ENCODE measurements around the gene ATP2B2.

ATP2B2 gene

GRCh38 chr3:10497439-10497838, 7.9 kb downstream of the ATP2B2 start:
- no peaks in the 10 kb centered on the region for H3K9me3 Mint-ChIP-seq
- peaks cover 33% of the 10 kb centered on the region for H3K27me3 Mint-ChIP-seq
- no peak overlapping the region for H3K4me3 Mint-ChIP-seq
- no peaks in the 10 kb centered on the region for H3K36me3 Mint-ChIP-seq
- no peak for ATAC-seq
- no peaks in the 10 kb centered on the region for H3K4me1 Mint-ChIP-seq
- no peak overlapping the region for H3K27ac Mint-ChIP-seq

DNA sequence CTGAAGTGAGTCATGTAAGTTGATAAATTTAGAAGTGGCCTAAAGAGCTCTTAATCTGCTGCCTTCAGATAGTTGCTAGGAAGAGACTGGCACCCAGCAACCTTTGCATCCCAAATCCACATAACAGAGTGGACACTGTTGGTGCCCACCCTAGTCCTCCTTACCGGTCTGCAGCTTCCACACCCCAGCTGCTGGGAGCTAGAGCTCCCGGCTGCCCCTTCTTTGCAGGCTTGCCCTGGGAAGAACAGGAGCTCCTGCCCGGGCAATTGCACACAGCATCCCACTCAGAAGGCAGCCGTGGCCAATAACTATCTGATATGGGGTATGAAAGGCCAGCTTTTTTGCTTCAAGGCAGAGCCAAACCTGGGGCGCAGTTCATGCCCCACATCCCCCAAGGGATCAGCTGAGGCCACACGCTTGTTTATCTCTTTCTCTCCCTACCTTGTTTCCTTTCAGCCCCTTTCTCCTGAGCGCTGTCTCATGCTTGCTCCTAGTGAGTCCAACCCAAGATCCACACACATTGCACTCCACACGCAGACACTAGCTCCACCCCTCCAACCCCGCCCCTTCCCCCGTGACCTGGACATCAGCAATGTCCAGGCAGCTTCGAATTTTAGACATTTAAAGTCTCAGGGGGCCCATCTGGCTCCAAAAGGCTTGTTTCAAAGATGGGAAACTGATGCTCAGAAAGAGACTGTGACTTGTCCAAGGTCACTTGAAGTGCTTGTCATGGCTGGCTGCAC, 9.1 kb downstream of the ATP2B2 start:
- peaks cover 22% of the 10 kb centered on the region for H3K27me3 Mint-ChIP-seq
- peak; percentile 5 for ATAC-seq
- no peak overlapping the region for H3K4me3 Mint-ChIP-seq
- H3K9me3 Mint-ChIP-seq = no peaks in the 10 kb centered on the region
- H3K4me1 Mint-ChIP-seq = no peaks in the 10 kb centered on the region
- H3K27ac Mint-ChIP-seq = no peak overlapping the region
- no peaks in the 10 kb centered on the region for H3K36me3 Mint-ChIP-seq

- no peak for ATAC-seq
- Mint-ChIP-seq H3K27ac (no peak overlapping the region), H3K4me3 (no peak overlapping the region), H3K4me1 (no peaks in the 10 kb centered on the region), H3K9me3 (no peaks in the 10 kb centered on the region), H3K36me3 (no peaks in the 10 kb centered on the region), H3K27me3 (peaks cover 18% of the 10 kb centered on the region)
These were observed 9.8 kb downstream of the ATP2B2 start for GRCh38 chr3:10495614-10496013.

DNA sequence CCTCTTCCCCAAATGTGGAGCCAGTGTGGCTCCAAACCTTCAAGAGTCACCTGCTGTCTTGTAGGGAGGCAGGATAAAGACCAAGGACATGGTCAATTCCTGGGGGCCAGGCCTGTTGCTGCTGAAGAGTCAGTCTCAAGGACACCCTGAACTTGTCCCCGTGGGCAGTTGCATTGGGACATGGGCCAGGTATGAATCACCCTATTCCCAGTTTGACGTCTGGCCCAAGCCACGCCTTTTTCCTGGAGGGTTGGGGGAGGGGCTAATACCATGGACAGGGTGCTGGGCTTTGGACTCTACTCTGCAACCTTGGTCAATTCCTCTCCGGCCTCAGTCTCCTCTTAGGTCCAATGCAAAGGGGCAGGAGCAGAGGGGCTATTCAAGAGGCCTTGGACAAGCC, 10.4 kb downstream of the ATP2B2 start:
- no peak overlapping the region for H3K27ac Mint-ChIP-seq
- no peaks in the 10 kb centered on the region for H3K36me3 Mint-ChIP-seq
- no peaks in the 10 kb centered on the region for H3K9me3 Mint-ChIP-seq
- no peaks in the 10 kb centered on the region for H3K4me1 Mint-ChIP-seq
- ATAC-seq = no peak
- no peak overlapping the region for H3K4me3 Mint-ChIP-seq
- peaks cover 14% of the 10 kb centered on the region for H3K27me3 Mint-ChIP-seq

GRCh38 chr3:10494180-10494579, 11.2 kb downstream of the ATP2B2 start:
- H3K4me3 Mint-ChIP-seq = no peak overlapping the region
- no peak for ATAC-seq
- H3K9me3 Mint-ChIP-seq = no peaks in the 10 kb centered on the region
- H3K36me3 Mint-ChIP-seq = no peaks in the 10 kb centered on the region
- H3K4me1 Mint-ChIP-seq = no peaks in the 10 kb centered on the region
- H3K27me3 Mint-ChIP-seq = peaks cover 6% of the 10 kb centered on the region
- no peak overlapping the region for H3K27ac Mint-ChIP-seq

- Mint-ChIP-seq H3K36me3 (no peaks in the 10 kb centered on the region), H3K4me1 (no peaks in the 10 kb centered on the region), H3K4me3 (no peak overlapping the region), H3K27ac (no peak overlapping the region), H3K9me3 (peaks cover 4% of the 10 kb centered on the region), H3K27me3 (no peaks in the 10 kb centered on the region)
- no peak for ATAC-seq
These were observed 12.2 kb downstream of the ATP2B2 start for GRCh38 chr3:10493202-10493589.

DNA sequence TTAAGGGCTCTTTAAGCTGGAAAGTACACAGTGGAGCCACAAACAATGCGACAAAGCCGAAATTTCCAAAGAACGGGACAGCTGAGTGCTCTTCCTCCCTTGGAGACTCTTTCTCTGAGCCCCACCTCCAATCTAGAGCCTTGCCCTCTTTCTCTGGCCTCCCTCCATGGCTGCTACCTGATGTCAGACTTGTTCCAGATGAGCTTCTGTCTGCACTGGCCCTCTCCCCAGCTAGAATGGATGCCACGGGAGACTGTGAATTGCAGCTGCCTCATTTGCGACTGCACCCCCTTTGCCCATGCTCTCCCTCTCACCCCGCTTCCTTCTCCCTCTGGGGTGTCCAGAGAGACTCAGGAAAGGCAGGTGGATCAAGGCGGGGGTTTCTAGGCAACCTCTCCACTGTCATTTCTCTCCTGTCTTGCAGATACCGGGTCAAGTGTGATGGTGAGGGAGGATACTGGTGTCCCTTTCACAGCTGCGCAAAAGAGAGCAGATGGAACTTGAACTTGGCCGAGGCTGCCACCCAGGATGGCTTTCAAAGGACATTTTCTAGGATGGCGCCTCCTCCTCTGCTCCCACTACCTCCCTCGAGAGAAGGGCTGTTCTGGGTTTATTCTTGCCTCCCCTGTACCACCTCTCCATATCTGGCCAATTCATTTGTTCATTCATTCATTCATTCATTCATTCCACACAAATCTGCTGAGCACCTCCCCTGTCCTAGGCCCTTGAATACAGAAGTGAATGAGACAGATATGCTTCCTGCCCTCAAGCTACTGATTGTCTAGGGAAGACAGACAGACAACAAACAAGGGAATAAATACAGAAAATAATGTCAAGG, 12.8 kb downstream of the ATP2B2 start:
- no peak overlapping the region for H3K27ac Mint-ChIP-seq
- H3K27me3 Mint-ChIP-seq = no peaks in the 10 kb centered on the region
- H3K9me3 Mint-ChIP-seq = peaks cover 7% of the 10 kb centered on the region
- no peaks in the 10 kb centered on the region for H3K4me1 Mint-ChIP-seq
- no peak overlapping the region for H3K4me3 Mint-ChIP-seq
- ATAC-seq = no peak
- no peaks in the 10 kb centered on the region for H3K36me3 Mint-ChIP-seq

GRCh38 chr3:10489746-10490483, 15.5 kb downstream of the ATP2B2 start:
- no peaks in the 10 kb centered on the region for H3K36me3 Mint-ChIP-seq
- H3K4me1 Mint-ChIP-seq = no peaks in the 10 kb centered on the region
- H3K9me3 Mint-ChIP-seq = peaks cover 7% of the 10 kb centered on the region
- H3K27ac Mint-ChIP-seq = no peak overlapping the region
- H3K27me3 Mint-ChIP-seq = no peaks in the 10 kb centered on the region
- no peak overlapping the region for H3K4me3 Mint-ChIP-seq
- ATAC-seq = no peak

DNA sequence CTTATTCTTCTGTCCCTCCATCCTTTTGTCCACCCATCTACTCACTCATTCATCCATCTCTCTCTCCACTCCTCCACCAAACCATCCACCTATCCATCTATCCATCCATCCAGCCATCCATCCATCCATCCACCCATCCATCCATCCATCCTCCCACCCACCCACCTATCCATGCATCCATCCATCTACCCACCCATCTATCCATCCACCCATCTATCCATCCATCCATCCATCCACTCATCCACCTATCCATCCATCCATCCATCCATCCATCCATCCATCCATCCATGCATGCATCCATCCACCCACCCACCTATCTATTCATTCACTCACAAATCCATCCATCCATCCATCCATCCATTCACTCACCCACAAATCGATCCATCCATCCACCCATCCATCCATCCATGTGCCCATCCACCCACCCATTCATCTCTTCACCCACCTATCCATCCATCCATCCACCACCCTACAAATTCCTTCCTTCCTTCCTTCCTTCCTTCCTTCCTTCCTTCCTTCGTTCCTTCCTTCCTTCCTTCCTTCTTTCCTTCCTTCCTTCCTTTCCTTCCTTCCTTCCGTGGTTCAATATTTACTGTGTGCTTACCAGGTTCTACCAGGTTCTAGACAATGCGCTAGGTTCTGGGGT, 17.3 kb downstream of the ATP2B2 start:
- H3K27me3 Mint-ChIP-seq = no peaks in the 10 kb centered on the region
- no peak for ATAC-seq
- no peak overlapping the region for H3K4me3 Mint-ChIP-seq
- no peaks in the 10 kb centered on the region for H3K36me3 Mint-ChIP-seq
- H3K9me3 Mint-ChIP-seq = peaks cover 7% of the 10 kb centered on the region
- no peaks in the 10 kb centered on the region for H3K4me1 Mint-ChIP-seq
- no peak overlapping the region for H3K27ac Mint-ChIP-seq

GRCh38 chr3:10485806-10486205, 19.6 kb downstream of the ATP2B2 start:
- H3K27me3 Mint-ChIP-seq = no peaks in the 10 kb centered on the region
- peaks cover 7% of the 10 kb centered on the region for H3K9me3 Mint-ChIP-seq

DNA sequence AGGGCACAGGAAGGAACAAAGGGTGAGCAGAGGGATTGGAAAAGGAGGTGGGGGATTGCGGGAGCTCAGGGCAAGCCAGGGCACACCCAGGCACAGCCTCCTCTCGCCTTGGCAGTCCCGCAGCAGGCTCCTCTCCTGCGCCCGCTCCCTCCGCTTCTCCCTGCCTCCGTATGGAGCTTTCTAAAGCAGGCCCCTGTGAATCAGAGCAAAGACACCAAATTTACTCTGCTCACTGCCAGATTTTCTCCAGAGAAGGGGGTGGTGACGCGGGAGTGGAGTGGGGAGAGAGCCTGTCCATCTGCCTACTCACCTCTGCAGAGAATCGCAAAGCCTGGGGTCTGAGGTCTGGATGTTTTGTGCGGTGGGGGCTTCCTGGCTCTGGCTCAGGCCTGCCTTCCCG, 20.0 kb downstream of the ATP2B2 start:
- no peaks in the 10 kb centered on the region for H3K4me1 Mint-ChIP-seq
- H3K4me3 Mint-ChIP-seq = no peak overlapping the region
- no peaks in the 10 kb centered on the region for H3K36me3 Mint-ChIP-seq
- ATAC-seq = no peak
- H3K27ac Mint-ChIP-seq = no peak overlapping the region
- no peaks in the 10 kb centered on the region for H3K27me3 Mint-ChIP-seq
- peaks cover 7% of the 10 kb centered on the region for H3K9me3 Mint-ChIP-seq

More at GRCh38 chr3:10485806-10486205, 19.6 kb downstream of the ATP2B2 start:
- Mint-ChIP-seq H3K4me1 (no peaks in the 10 kb centered on the region), H3K27ac (no peak overlapping the region), H3K4me3 (no peak overlapping the region), H3K36me3 (no peaks in the 10 kb centered on the region)
- no peak for ATAC-seq

GRCh38 chr3:10484709-10485108, 20.7 kb downstream of the ATP2B2 start:
- no peak overlapping the region for H3K4me3 Mint-ChIP-seq
- H3K27ac Mint-ChIP-seq = no peak overlapping the region
- ATAC-seq = no peak
- no peaks in the 10 kb centered on the region for H3K27me3 Mint-ChIP-seq
- no peaks in the 10 kb centered on the region for H3K4me1 Mint-ChIP-seq
- H3K36me3 Mint-ChIP-seq = no peaks in the 10 kb centered on the region
- peaks cover 7% of the 10 kb centered on the region for H3K9me3 Mint-ChIP-seq

DNA sequence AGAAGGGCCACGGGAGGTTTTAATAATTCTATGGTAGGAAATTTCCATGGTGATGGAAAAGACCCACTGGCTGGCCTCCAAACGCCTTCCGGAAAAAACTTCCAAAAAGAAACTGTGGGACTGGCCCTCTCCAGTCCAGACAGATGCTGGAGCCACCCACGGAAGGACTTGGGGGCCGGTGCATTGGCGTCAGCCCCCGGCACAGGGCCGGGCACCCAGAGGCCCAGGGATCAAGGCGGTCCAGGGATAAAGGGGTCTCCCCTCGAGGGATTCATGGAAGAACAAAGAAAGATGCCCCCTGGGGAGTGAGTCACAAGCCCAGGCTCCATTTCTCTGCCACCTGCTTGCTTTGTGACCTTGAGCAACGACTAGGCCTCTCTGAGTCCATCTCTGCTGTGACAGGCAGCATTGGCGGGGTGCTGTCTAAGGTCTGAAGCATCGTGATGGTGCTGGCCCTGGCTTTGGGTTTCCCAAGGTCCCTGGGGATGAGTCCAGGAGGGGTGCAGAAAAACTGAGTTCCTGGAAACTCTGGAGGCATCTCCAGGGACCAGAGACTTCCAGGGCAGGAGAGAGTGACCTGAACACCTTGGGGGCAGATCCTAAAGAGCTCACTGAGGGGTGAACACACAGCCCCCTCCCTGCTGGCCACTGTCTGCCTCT, 21.6 kb downstream of the ATP2B2 start:
- Mint-ChIP-seq H3K27me3 (no peaks in the 10 kb centered on the region), H3K36me3 (peaks cover 6% of the 10 kb centered on the region), H3K27ac (no peak overlapping the region), H3K9me3 (peaks cover 13% of the 10 kb centered on the region), H3K4me3 (no peak overlapping the region), H3K4me1 (no peaks in the 10 kb centered on the region)
- no peak for ATAC-seq

- Mint-ChIP-seq H3K4me1 (no peaks in the 10 kb centered on the region), H3K9me3 (peaks cover 14% of the 10 kb centered on the region), H3K36me3 (peaks cover 11% of the 10 kb centered on the region), H3K27me3 (no peaks in the 10 kb centered on the region), H3K27ac (no peak overlapping the region), H3K4me3 (no peak overlapping the region)
- ATAC-seq = no peak
These were observed 22.1 kb downstream of the ATP2B2 start for GRCh38 chr3:10483364-10483675.

Data from stimulated activated memory B cell treated with anti-CD40 and anti-IgM and Interleukin-4, amounts not matched to agents 10 μg/mL and 1 μg/mL and 100 μg/mL, for 72 hours (primary cell).